Activated T-cell treated with anti-CD3 and anti-CD28 coated beads, Interleukin-2, amount 50 U/mL, for 4 hours (primary cell): Measurements from ENCODE around the gene MR1. TPM values are rescaled to one million over a fixed set of nuclear protein-coding genes. Genes with fewer than 3 reads are reported as not detected.

ENCODE experiments used
- ATAC-seq, 2 donors: fragments of 200-7000 bp; cut with Tn5 transposase; one replicate each; pipeline ENCODE4 v1.10.0; 2021
- DNase-seq: peaks from one replicate; pipeline ENCODE4 v3.0.0-alpha.2; 2020
- H3K27me3 Mint-ChIP-seq: one replicate; pipeline ENCODE4 v1.8.0; 2021; ENCODE audit warnings: low read depth, mixed read lengths
- H3K36me3 Mint-ChIP-seq: one replicate; pipeline ENCODE4 v1.8.0; 2022; ENCODE audit warnings: mixed read lengths; ENCODE audit not compliant: insufficient read depth
- H3K4me1 Mint-ChIP-seq: one replicate; pipeline ENCODE4 v1.8.0; 2021; ENCODE audit warnings: low read depth, mixed read lengths
- H3K4me3 Mint-ChIP-seq: one replicate; pipeline ENCODE4 v1.8.0; 2021; ENCODE audit warnings: mild to moderate bottlenecking, moderate library complexity, mixed read lengths
- H3K9me3 Mint-ChIP-seq: one replicate; pipeline ENCODE4 v1.8.0; 2021; ENCODE audit warnings: mixed read lengths
- total RNA-seq, 3 donors: library from RNA; stranded (reverse); gene quantifications; one replicate each; pipeline ENCODE4 v1.2.1, GENCODE V29; 2021

The MR1 gene
- total RNA-seq = 10 to 100 TPM in 1 of 3 donors, 1 to 10 TPM in 2; 6.5 to 10.7 (median 8.3) TPM

GRCh38 chr1:181033799-181034451, at the start of gene MR1:
MR1 (plus strand) TSS chr1:181033983; CDS start chr1:181034008, 25 bp downstream.
- DNase-seq = no peak
- H3K4me3 Mint-ChIP-seq = peak within 1 kb of the TSS; percentile 93
- H3K9me3 Mint-ChIP-seq = no peaks in the 10 kb centered on the region
- peaks cover 59% of the 10 kb centered on the region for H3K4me1 Mint-ChIP-seq
- peaks cover 5% of the 10 kb centered on the region for H3K36me3 Mint-ChIP-seq
- no peaks in the 10 kb centered on the region for H3K27me3 Mint-ChIP-seq
- ATAC-seq = peak; percentile 94

GRCh38 chr1:180988253-180988752, 45.5 kb upstream of the MR1 start:
- H3K9me3 Mint-ChIP-seq = no peaks in the 10 kb centered on the region
- DNase-seq (no peak), ATAC-seq (no peak)
- H3K4me1 Mint-ChIP-seq = no peaks in the 10 kb centered on the region
- H3K4me3 Mint-ChIP-seq = no peak overlapping the region
- peaks cover 56% of the 10 kb centered on the region for H3K36me3 Mint-ChIP-seq
- no peaks in the 10 kb centered on the region for H3K27me3 Mint-ChIP-seq

GRCh38 chr1:180994262-180994661, 39.5 kb upstream of the MR1 start:
- Mint-ChIP-seq H3K36me3 (peaks cover 42% of the 10 kb centered on the region), H3K9me3 (no peaks in the 10 kb centered on the region), H3K4me3 (no peak overlapping the region), H3K4me1 (peaks cover 3% of the 10 kb centered on the region), H3K27me3 (no peaks in the 10 kb centered on the region)
- no peak for DNase-seq
- ATAC-seq = peak; percentile 77 to 93

GRCh38 chr1:180997843-180998504, 35.8 kb upstream of the MR1 start:
- Mint-ChIP-seq H3K9me3 (no peaks in the 10 kb centered on the region), H3K27me3 (no peaks in the 10 kb centered on the region), H3K4me3 (no peak overlapping the region), H3K4me1 (peaks cover 3% of the 10 kb centered on the region), H3K36me3 (peaks cover 44% of the 10 kb centered on the region)
- no peak for DNase-seq
- no peak for ATAC-seq

GRCh38 chr1:181001091-181001780, 32.5 kb upstream of the MR1 start:
- Mint-ChIP-seq H3K4me1 (no peaks in the 10 kb centered on the region), H3K4me3 (no peak overlapping the region), H3K9me3 (no peaks in the 10 kb centered on the region), H3K36me3 (peaks cover 53% of the 10 kb centered on the region), H3K27me3 (no peaks in the 10 kb centered on the region)
- ATAC-seq (no peak), DNase-seq (no peak)

GRCh38 chr1:181002582-181003172, 31.1 kb upstream of the MR1 start:
- DNase-seq = no peak
- Mint-ChIP-seq H3K4me1 (peaks cover 3% of the 10 kb centered on the region), H3K36me3 (peaks cover 55% of the 10 kb centered on the region), H3K27me3 (no peaks in the 10 kb centered on the region), H3K9me3 (no peaks in the 10 kb centered on the region), H3K4me3 (no peak overlapping the region)
- ATAC-seq = no peak

- Mint-ChIP-seq H3K4me1 (peaks cover 36% of the 10 kb centered on the region), H3K36me3 (peaks cover 26% of the 10 kb centered on the region), H3K4me3 (no peak overlapping the region), H3K9me3 (no peaks in the 10 kb centered on the region), H3K27me3 (no peaks in the 10 kb centered on the region)
- ATAC-seq (no peak), DNase-seq (no peak)
These were observed 23.0 kb upstream of the MR1 start for GRCh38 chr1:181010789-181011188.

GRCh38 chr1:181011301-181012202, 22.2 kb upstream of the MR1 start:
- no peak for ATAC-seq
- Mint-ChIP-seq H3K36me3 (peaks cover 24% of the 10 kb centered on the region), H3K27me3 (no peaks in the 10 kb centered on the region), H3K4me3 (no peak overlapping the region), H3K9me3 (no peaks in the 10 kb centered on the region), H3K4me1 (peaks cover 35% of the 10 kb centered on the region)
- DNase-seq = no peak

- Mint-ChIP-seq H3K4me3 (no peak overlapping the region), H3K4me1 (peaks cover 33% of the 10 kb centered on the region), H3K36me3 (peaks cover 21% of the 10 kb centered on the region), H3K9me3 (no peaks in the 10 kb centered on the region), H3K27me3 (no peaks in the 10 kb centered on the region)
- DNase-seq = no peak
- ATAC-seq = no peak
These were observed 21.5 kb upstream of the MR1 start for GRCh38 chr1:181012203-181012745.

- no peak for ATAC-seq
- DNase-seq = no peak
- H3K36me3 Mint-ChIP-seq = peaks cover 27% of the 10 kb centered on the region
- H3K27me3 Mint-ChIP-seq = no peaks in the 10 kb centered on the region
- H3K9me3 Mint-ChIP-seq = no peaks in the 10 kb centered on the region
- H3K4me3 Mint-ChIP-seq = no peak overlapping the region
- peaks cover 38% of the 10 kb centered on the region for H3K4me1 Mint-ChIP-seq
These were observed 20.6 kb upstream of the MR1 start for GRCh38 chr1:181013144-181013543.

- Mint-ChIP-seq H3K4me1 (peaks cover 45% of the 10 kb centered on the region), H3K9me3 (no peaks in the 10 kb centered on the region), H3K36me3 (peaks cover 35% of the 10 kb centered on the region), H3K4me3 (no peak overlapping the region), H3K27me3 (no peaks in the 10 kb centered on the region)
- ATAC-seq (peak; percentile 86 to 87), DNase-seq (no peak)
These were observed 19.1 kb upstream of the MR1 start for GRCh38 chr1:181014477-181015250.

- H3K4me3 Mint-ChIP-seq = no peak overlapping the region
- H3K27me3 Mint-ChIP-seq = no peaks in the 10 kb centered on the region
- no peaks in the 10 kb centered on the region for H3K9me3 Mint-ChIP-seq
- DNase-seq (no peak), ATAC-seq (no peak)
- H3K36me3 Mint-ChIP-seq = peaks cover 31% of the 10 kb centered on the region
- H3K4me1 Mint-ChIP-seq = peaks cover 44% of the 10 kb centered on the region
These were observed 18.6 kb upstream of the MR1 start for GRCh38 chr1:181015251-181015615.

GRCh38 chr1:181016563-181016962, 17.2 kb upstream of the MR1 start:
- Mint-ChIP-seq H3K4me3 (no peak overlapping the region), H3K4me1 (peaks cover 42% of the 10 kb centered on the region), H3K27me3 (no peaks in the 10 kb centered on the region), H3K36me3 (peaks cover 28% of the 10 kb centered on the region), H3K9me3 (no peaks in the 10 kb centered on the region)
- no peak for ATAC-seq
- no peak for DNase-seq
